Mucosa of rectum (tissue), 2 donors: ENCODE results near the gene MGAT2.

Source experiments
- H3K27ac ChIP-seq, 2 donors: one replicate each; pipeline ENCODE4 v1.7.0; 2013; ENCODE audit warnings: inconsistent platforms in 2 of 2, low read depth in 2 of 2, low read length in 2 of 2
- H3K27me3 ChIP-seq, 2 donors: one replicate each; pipeline ENCODE4 v1.7.0; 2013; ENCODE audit warnings: low read length in 2 of 2; ENCODE audit not compliant: control insufficient read depth in 2 of 2, insufficient read depth in 2 of 2
- H3K36me3 ChIP-seq, 2 donors: one replicate each; pipeline ENCODE4 v1.7.0; 2013; ENCODE audit warnings: low read length in 2 of 2; ENCODE audit not compliant: control insufficient read depth in 2 of 2, insufficient read depth in 2 of 2
- H3K4me1 ChIP-seq, 2 donors: one replicate each; pipeline ENCODE4 v1.7.0; 2013; ENCODE audit warnings: low read length in 2 of 2, mild to moderate bottlenecking in 1 of 2; ENCODE audit not compliant: control insufficient read depth in 2 of 2, insufficient read depth in 2 of 2
- H3K4me3 ChIP-seq, 2 donors: one replicate each; pipeline ENCODE4 v1.7.0; 2013; ENCODE audit warnings: low read length in 2 of 2
- H3K9ac ChIP-seq, 2 donors: one replicate each; pipeline ENCODE4 v1.7.0; 2013; ENCODE audit warnings: low read length in 2 of 2, low read depth in 1 of 2, mild to moderate bottlenecking in 1 of 2
- H3K9me3 ChIP-seq, 2 donors: one replicate each; pipeline ENCODE4 v1.7.0; 2013; ENCODE audit warnings: low read length in 2 of 2; ENCODE audit not compliant: control insufficient read depth in 2 of 2
- donor health status: healthy.
- donor health status: Normal muscosa, but diverticular disease.

The MGAT2 gene

GRCh38 chr14:49585803-49586672 lies 34.6 kb upstream of the MGAT2 start, which contains the start of gene RPS29:
TSS of gene RPS29 (minus strand) at chr14:49586380. CDS start at chr14:49586346, 34 bp downstream.
- Histone ChIP-seq H3K27me3 (no peaks in the 10 kb centered on the region), H3K4me1 (peaks cover 13 to 15% of the 10 kb centered on the region in 2 donors), H3K27ac (peak within 1 kb of the TSS; percentile 96 to 97), H3K9me3 (no peaks in the 10 kb centered on the region), H3K9ac (peak within 1 kb of the TSS; percentile 96 to 100), H3K4me3 (peak within 1 kb of the TSS; percentile 94), H3K36me3 (peaks cover 11 to 21% of the 10 kb centered on the region in 2 donors)

GRCh38 chr14:49586673-49587460 lies 33.7 kb upstream of the MGAT2 start:
- peaks cover 11 to 21% of the 10 kb centered on the region in 2 donors for H3K36me3 ChIP-seq
- H3K4me1 ChIP-seq, result peaks cover 13 to 15% of the 10 kb centered on the region in 2 donors
- H3K27ac ChIP-seq, result peak overlapping the region; percentile 96 to 97
- H3K9ac ChIP-seq, result peak overlapping the region in 1 of 2 donors; percentile 96
- H3K9me3 ChIP-seq, result no peaks in the 10 kb centered on the region
- H3K4me3 ChIP-seq, result peak overlapping the region; percentile 94
- no peaks in the 10 kb centered on the region for H3K27me3 ChIP-seq

GRCh38 chr14:49589387-49589786 lies 31.2 kb upstream of the MGAT2 start:
- Histone ChIP-seq H3K4me3 (no peak overlapping the region), H3K4me1 (peaks cover 7 to 10% of the 10 kb centered on the region in 2 donors), H3K27ac (no peak overlapping the region)

GRCh38 chr14:49593016-49593415 lies 27.6 kb upstream of the MGAT2 start:
- H3K9me3 ChIP-seq, result no peaks in the 10 kb centered on the region
- H3K27ac ChIP-seq, result no peak overlapping the region
- H3K27me3 ChIP-seq, result no peaks in the 10 kb centered on the region
- H3K9ac ChIP-seq, result no peak overlapping the region
- no peaks in the 10 kb centered on the region for H3K36me3 ChIP-seq
- peaks cover 4 to 14% of the 10 kb centered on the region in 2 donors for H3K4me1 ChIP-seq
- no peak overlapping the region for H3K4me3 ChIP-seq

More at GRCh38 chr14:49589387-49589786, 31.2 kb upstream of the MGAT2 start:
- peaks cover 0 to 3% of the 10 kb centered on the region in 2 donors for H3K36me3 ChIP-seq
- H3K9me3 ChIP-seq, result no peaks in the 10 kb centered on the region
- H3K27me3 ChIP-seq, result no peaks in the 10 kb centered on the region
- H3K9ac ChIP-seq, result no peak overlapping the region

- peak overlapping the region; percentile 34 to 51 for H3K4me3 ChIP-seq
- peak overlapping the region in 1 of 2 donors; percentile 50 for H3K9ac ChIP-seq
- peak overlapping the region; percentile 91 to 98 for H3K27ac ChIP-seq
- H3K27me3 ChIP-seq, result no peaks in the 10 kb centered on the region
- H3K36me3 ChIP-seq, result no peaks in the 10 kb centered on the region
- H3K9me3 ChIP-seq, result no peaks in the 10 kb centered on the region
- peaks cover 4 to 14% of the 10 kb centered on the region in 2 donors for H3K4me1 ChIP-seq
These were observed 26.1 kb upstream of the MGAT2 start for GRCh38 chr14:49594347-49595091.

- H3K27me3 ChIP-seq, result no peaks in the 10 kb centered on the region
- peak overlapping the region; percentile 97 to 99 for H3K4me3 ChIP-seq
- peaks cover 2% of the 10 kb centered on the region in 2 donors for H3K36me3 ChIP-seq
- H3K4me1 ChIP-seq, result peaks cover 4 to 14% of the 10 kb centered on the region in 2 donors
- H3K27ac ChIP-seq, result peak overlapping the region; percentile 98 to 99
- H3K9me3 ChIP-seq, result no peaks in the 10 kb centered on the region
- H3K9ac ChIP-seq, result peak overlapping the region; percentile 99
These were observed 22.5 kb upstream of the MGAT2 start for GRCh38 chr14:49598189-49598484.

- Histone ChIP-seq H3K4me1 (peaks cover 4 to 14% of the 10 kb centered on the region in 2 donors), H3K9me3 (no peaks in the 10 kb centered on the region), H3K27ac (peak within 1 kb of the TSS; percentile 98 to 99), H3K9ac (peak within 1 kb of the TSS; percentile 99), H3K27me3 (no peaks in the 10 kb centered on the region), H3K4me3 (peak within 1 kb of the TSS; percentile 97 to 99), H3K36me3 (peaks cover 3 to 5% of the 10 kb centered on the region in 2 donors)
These were observed 21.9 kb upstream of the MGAT2 start, which contains the start of gene LRR1 for GRCh38 chr14:49598485-49599300. TSS of gene LRR1 (plus strand) at chr14:49598940. CDS start at chr14:49599021, 81 bp downstream.

GRCh38 chr14:49607583-49607982 lies 13.0 kb upstream of the MGAT2 start:
- Histone ChIP-seq H3K4me3 (no peak overlapping the region), H3K36me3 (peaks cover 9 to 15% of the 10 kb centered on the region in 2 donors), H3K4me1 (no peaks in the 10 kb centered on the region), H3K27ac (no peak overlapping the region), H3K9ac (no peak overlapping the region), H3K9me3 (no peaks in the 10 kb centered on the region), H3K27me3 (no peaks in the 10 kb centered on the region)

- H3K27ac ChIP-seq, result no peak overlapping the region
- H3K4me3 ChIP-seq, result no peak overlapping the region
- no peak overlapping the region for H3K9ac ChIP-seq
- H3K27me3 ChIP-seq, result no peaks in the 10 kb centered on the region
- peaks cover 9 to 13% of the 10 kb centered on the region in 2 donors for H3K36me3 ChIP-seq
- no peaks in the 10 kb centered on the region for H3K4me1 ChIP-seq
- no peaks in the 10 kb centered on the region for H3K9me3 ChIP-seq
These were observed 8.3 kb upstream of the MGAT2 start for GRCh38 chr14:49612251-49612650.
